Ascending aorta (tissue), 2 donors: ENCODE results near the gene CLN3. TPM values are rescaled to one million over a fixed set of nuclear protein-coding genes. Genes with fewer than 3 reads are reported as not detected.
"Not testable (repeated sequence)": the region's sequence is repeated elsewhere in the genome, so short reads cannot be mapped to it uniquely, and the experiment has no call there.

ENCODE experiments used
- DNase-seq, 2 donors: peaks; one replicate each; pipeline ENCODE4 v3.0.0-alpha.2; 2019; ENCODE audit warnings: low spot score in 2 of 2
- H3K27ac ChIP-seq, 2 donors: fragments of 200-600 bp; sonication (generic); one replicate each; pipeline ENCODE4 v1.5.1; 2016 to 2017; ENCODE audit warnings: mild to moderate bottlenecking in 1 of 2
- H3K27me3 ChIP-seq: fragments of 200-600 bp; sonication (generic); one replicate; pipeline ENCODE4 v1.5.1; 2017
- H3K36me3 ChIP-seq, 2 donors: fragments of 200-600 bp; sonication (generic); one replicate each; pipeline ENCODE4 v1.5.1; 2016
- H3K4me1 ChIP-seq, 2 donors: fragments of 200-600 bp; sonication (generic); one replicate each; pipeline ENCODE4 v1.5.1; 2016 to 2017; ENCODE audit warnings: mild to moderate bottlenecking in 1 of 2
- H3K4me3 ChIP-seq, 2 donors: fragments of 200-600 bp; sonication (generic); one replicate each; pipeline ENCODE4 v1.5.1; 2016 to 2017; ENCODE audit warnings: mild to moderate bottlenecking in 1 of 2
- H3K9me3 ChIP-seq, 2 donors: fragments of 200-600 bp; sonication (generic); one replicate each; pipeline ENCODE4 v1.5.1; 2016
- intact Hi-C: fragments of 100-400 bp; cut with DNase I; formaldehyde crosslinking; loops from one replicate; pipeline ENCODE4 v1.15.1; 2023
- total RNA-seq: library from RNA; depleted of rRNA; stranded (reverse); fragments of >200 nt; gene quantifications from one replicate; pipeline ENCODE4 v1.1.0, GENCODE V29; 2016
- TF ChIP-seq, protein P1 (sequence below), 3 experiments: fragments of 200-600 bp in 2 of 3; fragments of 450-650 bp in 1 of 3; sonication (generic) in 2 of 3; IDR thresholded peaks; one replicate each; pipeline ENCODE4 v1.5.1; 2016 to 2019; ENCODE audit warnings: antibody characterized with exemption in 3 of 3, mild to moderate bottlenecking in 1 of 3, moderate library complexity in 1 of 3

Gene CLN3
- total RNA-seq, 1 donor from 2014 or later, result 16.1 TPM

DNA sequence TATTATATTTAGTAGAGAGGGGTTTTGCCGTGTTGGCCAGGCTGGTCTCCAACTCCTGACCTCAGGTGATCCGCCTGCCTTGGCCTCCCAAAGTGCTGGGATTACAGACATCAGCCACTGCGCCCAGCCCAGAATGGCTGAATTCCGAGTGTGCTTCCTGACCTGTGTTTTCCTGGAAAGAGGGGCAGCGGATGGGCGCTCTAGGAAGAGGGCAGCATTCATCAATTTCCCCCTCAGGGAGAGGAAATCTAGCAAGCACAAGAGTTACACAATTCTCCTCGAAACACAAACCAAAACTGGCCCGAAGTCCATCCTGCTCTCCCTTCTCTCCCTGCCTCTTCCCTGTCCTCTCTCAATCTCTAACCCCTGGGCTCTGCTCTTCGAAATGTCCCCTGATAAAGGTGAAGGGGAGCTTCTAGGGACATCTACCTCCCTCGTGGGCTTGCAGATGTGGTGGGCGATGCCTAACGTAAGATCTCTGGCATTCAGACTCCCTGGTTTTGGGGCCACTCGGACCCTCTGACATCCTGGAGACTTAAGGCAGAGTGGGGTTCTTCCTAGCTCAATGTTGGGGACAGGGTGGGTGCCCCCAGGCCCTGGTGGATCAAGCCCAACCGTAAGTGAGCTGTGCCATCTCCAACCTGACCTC, 13.7 kb upstream of the CLN3 start:
- H3K4me1 ChIP-seq, result no peaks in the 10 kb centered on the region
- H3K4me3 ChIP-seq, result no peak overlapping the region
- TF ChIP-seq, protein P1, sequence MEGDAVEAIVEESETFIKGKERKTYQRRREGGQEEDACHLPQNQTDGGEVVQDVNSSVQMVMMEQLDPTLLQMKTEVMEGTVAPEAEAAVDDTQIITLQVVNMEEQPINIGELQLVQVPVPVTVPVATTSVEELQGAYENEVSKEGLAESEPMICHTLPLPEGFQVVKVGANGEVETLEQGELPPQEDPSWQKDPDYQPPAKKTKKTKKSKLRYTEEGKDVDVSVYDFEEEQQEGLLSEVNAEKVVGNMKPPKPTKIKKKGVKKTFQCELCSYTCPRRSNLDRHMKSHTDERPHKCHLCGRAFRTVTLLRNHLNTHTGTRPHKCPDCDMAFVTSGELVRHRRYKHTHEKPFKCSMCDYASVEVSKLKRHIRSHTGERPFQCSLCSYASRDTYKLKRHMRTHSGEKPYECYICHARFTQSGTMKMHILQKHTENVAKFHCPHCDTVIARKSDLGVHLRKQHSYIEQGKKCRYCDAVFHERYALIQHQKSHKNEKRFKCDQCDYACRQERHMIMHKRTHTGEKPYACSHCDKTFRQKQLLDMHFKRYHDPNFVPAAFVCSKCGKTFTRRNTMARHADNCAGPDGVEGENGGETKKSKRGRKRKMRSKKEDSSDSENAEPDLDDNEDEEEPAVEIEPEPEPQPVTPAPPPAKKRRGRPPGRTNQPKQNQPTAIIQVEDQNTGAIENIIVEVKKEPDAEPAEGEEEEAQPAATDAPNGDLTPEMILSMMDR (IDR thresholded peaks at IDR 0.05), result no peak
- H3K27me3 ChIP-seq, result no peaks in the 10 kb centered on the region
- DNase-seq, result no peak
- no peak overlapping the region for H3K27ac ChIP-seq
- no peaks in the 10 kb centered on the region for H3K9me3 ChIP-seq
- H3K36me3 ChIP-seq, result no peaks in the 10 kb centered on the region
- intact Hi-C loops, result no loop called here

DNA sequence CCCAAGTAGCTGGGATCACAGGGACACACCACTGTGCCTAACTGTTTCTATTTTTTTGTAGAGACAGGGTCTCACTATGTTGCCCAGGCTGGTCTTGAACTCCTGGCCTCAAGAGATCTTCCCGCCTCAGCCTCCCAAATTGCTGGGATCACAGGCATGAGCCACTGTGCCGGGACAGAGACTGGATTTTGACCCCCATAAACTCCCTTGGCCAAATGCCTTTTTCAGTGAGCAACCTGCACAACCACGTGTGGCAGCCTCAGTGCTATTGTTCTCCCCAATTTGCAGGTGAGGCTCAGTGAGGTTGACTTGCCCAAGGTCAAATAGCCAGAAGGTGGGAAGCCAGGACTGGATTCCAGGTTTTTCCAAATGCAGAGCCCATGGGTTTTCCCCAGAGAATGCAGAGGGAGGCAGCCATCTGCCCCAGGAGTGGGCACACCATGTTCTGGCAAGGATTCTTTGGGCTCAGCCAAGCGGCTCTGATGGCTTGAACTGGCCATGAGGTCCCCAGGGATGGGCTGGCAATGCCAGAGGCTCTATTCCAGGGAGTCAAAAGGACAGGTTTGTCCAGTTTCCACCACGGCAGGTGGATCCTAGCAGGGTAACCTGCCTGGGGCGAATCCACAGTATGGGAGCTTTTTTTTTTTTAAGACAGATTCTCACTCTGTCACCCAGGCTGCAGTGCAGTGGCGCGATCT, 13.0 kb upstream of the CLN3 start:
- no peaks in the 10 kb centered on the region for H3K4me1 ChIP-seq

DNA sequence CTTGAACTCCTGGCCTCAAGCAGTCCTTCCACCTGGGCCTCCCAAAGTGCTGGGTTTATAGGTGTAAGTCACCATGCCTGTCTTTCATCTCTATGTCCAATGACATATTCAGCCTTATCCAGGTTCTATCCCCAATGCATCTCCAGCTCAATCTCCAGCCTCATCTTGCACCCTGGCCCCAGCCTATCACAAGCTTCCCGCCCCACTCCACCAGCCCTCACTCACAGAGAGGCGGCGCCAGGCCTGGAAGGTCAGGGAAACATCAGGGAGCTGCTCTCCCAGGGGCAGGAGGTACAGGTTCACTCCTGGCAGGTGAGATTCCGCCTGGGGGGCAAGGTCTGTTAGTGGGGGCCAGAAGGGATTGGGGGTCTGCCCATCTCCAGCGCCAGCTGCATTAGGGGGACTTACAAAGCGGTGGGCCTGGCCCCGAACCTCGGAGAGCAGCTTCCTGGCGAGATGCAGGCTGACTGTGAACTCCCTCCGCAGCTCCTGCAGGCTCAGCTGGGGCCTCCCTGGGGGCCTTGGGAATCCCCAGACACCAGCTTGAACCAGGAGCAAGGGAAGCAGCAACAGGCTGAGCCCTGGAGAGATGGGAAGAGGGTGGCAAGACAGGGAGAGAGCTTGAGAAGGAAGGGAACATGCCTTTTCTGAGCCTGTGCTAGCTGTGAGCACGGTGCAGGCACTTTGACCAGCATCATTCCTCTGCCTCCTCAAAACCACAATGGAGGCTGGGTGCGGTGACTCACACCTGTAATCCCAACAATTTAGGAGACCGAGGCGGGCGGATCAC, 11.8 kb upstream of the CLN3 start:
- H3K9me3 ChIP-seq, result no peaks in the 10 kb centered on the region
- no peak for DNase-seq
- no peak overlapping the region for H3K4me3 ChIP-seq
- H3K27me3 ChIP-seq, result no peaks in the 10 kb centered on the region
- no peaks in the 10 kb centered on the region for H3K36me3 ChIP-seq
- TF ChIP-seq, protein P1 (IDR thresholded peaks at IDR 0.05), result no peak
- no peaks in the 10 kb centered on the region for H3K4me1 ChIP-seq
- H3K27ac ChIP-seq, result no peak overlapping the region
- intact Hi-C loops, result no loop called here

More for the DNA sequence above, 13.0 kb upstream of the CLN3 start:
- TF ChIP-seq, protein P1 (IDR thresholded peaks at IDR 0.05), result no peak
- H3K27ac ChIP-seq, result no peak overlapping the region
- intact Hi-C loops, result no loop called here
- H3K27me3 ChIP-seq, result no peaks in the 10 kb centered on the region
- DNase-seq, result no peak
- no peaks in the 10 kb centered on the region for H3K9me3 ChIP-seq
- no peaks in the 10 kb centered on the region for H3K36me3 ChIP-seq
- H3K4me3 ChIP-seq, result no peak overlapping the region

DNA sequence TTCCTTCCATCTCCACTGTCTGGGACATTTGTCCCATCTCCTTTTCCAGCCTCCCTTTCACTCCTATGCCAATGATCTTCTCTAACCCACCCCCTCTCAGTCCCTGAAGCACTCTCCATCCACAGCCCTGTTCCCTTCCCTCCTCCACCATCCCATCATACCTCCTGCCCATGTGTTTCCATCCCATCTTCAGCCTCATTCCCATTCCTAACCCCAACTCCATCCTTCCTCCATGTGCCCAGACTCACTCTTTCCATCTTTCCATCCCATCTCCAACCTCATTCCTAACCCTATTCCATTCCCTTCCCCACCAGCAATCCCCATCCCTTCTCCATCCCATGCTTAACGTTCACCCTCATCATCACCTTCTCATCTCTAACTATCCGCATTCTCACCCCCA, 10.4 kb upstream of the CLN3 start:
- TF ChIP-seq, protein P1 (IDR thresholded peaks at IDR 0.05), result no peak
- H3K4me3 ChIP-seq, result no peak overlapping the region

DNA sequence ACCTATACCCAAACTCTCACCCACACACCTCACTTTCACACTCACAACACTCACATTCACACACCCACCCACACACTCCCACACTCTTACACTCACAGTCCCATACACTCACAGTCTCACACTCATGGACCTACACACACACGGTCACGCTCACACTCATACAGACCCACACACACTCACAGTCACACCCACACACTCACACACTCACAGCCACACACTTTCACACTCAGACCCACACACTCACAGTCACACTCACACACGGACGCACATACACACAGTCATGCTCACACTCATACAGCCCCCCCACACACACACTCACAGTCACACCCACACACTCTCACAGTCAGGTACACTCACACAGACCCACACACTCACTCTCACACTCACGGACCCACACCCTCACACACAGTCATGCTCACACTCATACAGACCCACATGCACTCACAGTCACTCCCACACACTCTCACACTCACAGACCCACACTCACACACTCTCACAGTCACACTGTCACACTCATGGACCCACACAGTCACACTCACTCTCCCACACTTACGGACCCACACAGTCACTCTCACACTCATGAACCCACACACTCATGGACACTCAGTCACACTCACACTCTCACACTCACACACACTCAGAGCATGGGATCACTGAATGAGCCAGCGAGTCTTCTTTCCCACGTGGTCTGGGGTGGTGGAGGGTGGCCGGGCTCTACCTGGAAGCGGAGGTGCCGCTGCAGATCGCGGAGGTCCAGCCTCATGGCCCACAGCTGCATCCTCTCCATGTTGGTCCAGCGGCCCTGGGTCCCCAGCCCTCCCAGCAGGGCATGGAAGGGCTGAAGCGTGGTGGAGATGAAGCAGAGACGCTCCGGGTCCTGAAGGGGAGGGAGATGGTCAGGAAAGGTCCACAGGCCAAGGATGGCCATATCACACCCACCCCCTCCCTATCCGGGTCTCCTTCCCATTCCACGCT, 9.7 kb upstream of the CLN3 start:
- Histone ChIP-seq H3K36me3 (no peaks in the 10 kb centered on the region), H3K4me3 (no peak overlapping the region), H3K27ac (no peak overlapping the region), H3K4me1 (no peaks in the 10 kb centered on the region), H3K9me3 (no peaks in the 10 kb centered on the region), H3K27me3 (no peaks in the 10 kb centered on the region)
- intact Hi-C loops, result no loop called here
- no peak for DNase-seq
- TF ChIP-seq, protein P1 (IDR thresholded peaks at IDR 0.05), result no peak

More for the DNA sequence above, 10.4 kb upstream of the CLN3 start:
- Histone ChIP-seq H3K27ac (no peak overlapping the region), H3K27me3 (no peaks in the 10 kb centered on the region), H3K4me1 (no peaks in the 10 kb centered on the region), H3K9me3 (no peaks in the 10 kb centered on the region), H3K36me3 (no peaks in the 10 kb centered on the region)
- intact Hi-C loops, result no loop called here
- no peak for DNase-seq

DNA sequence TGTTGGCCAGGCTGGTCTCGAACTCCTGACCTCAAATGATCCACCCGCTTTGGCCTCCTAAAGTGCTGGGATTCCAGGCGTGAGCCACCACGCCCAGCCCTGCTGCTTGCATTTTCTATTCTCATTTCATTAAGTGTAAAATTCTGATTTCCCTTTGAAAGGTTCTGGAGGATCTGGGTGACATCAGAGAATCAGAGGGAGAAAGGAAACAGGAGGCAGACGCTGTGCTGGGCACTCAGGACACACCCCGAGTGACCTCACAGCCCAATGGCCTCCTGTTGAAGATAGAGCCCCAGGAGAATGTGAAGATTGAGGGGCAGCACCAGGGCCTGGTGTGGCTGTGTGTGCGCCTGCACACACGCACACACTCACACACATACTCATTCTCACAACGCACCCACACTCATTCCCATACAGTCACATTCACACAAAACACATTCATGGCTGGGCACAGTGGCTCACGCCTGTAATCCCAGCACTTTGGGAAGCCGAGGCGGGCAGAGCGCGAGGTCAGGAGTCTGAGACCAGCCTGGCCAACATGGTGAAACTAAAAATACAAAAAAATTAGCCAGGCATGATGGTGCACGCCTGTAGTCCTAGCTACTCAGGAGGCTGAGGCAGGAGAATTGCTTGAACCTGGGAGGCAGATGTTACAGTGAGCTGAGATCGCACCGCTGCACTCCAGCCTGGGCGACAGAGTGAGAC, 8.8 kb upstream of the CLN3 start:
- H3K36me3 ChIP-seq, H3K27ac ChIP-seq, intact Hi-C loops, H3K27me3 ChIP-seq, H3K4me3 ChIP-seq, H3K4me1 ChIP-seq, H3K9me3 ChIP-seq, DNase-seq: not testable (repeated sequence)
